ENCODE measurements around the gene BZW1.
A peak's percentile ranks its signal among the peaks of the same experiment; 100 is the strongest.
"Not testable (repeated sequence)": the region's sequence is repeated elsewhere in the genome, so short reads cannot be mapped to it uniquely, and the experiment has no call there.

BZW1 gene

GRCh38 chr2:200809506-200810251 lies 2.0 kb upstream of the BZW1 start:
- H3K27ac Mint-ChIP-seq = peak overlapping the region; percentile 6
- DNase-seq = no peak
- no peaks in the 10 kb centered on the region for H3K27me3 Mint-ChIP-seq
- peaks cover 36% of the 10 kb centered on the region for H3K4me1 Mint-ChIP-seq (ENCODE audit: low read depth)
- no peak overlapping the region for H3K4me3 Mint-ChIP-seq
- H3K36me3 Mint-ChIP-seq (ENCODE audit: low read depth) = peaks cover 28% of the 10 kb centered on the region
- no peaks in the 10 kb centered on the region for H3K9me3 Mint-ChIP-seq

- Mint-ChIP-seq H3K4me3 (peak overlapping the region; percentile 93), H3K4me1 (ENCODE audit: low read depth) (peaks cover 43% of the 10 kb centered on the region), H3K9me3 (no peaks in the 10 kb centered on the region), H3K27ac (peak overlapping the region; percentile 99), H3K27me3 (no peaks in the 10 kb centered on the region), H3K36me3 (ENCODE audit: low read depth) (peaks cover 36% of the 10 kb centered on the region)
- no peak for DNase-seq
These were observed 1.3 kb upstream of the BZW1 start for GRCh38 chr2:200810252-200810997.

- Mint-ChIP-seq H3K27me3 (no peaks in the 10 kb centered on the region), H3K27ac (peak overlapping the region; percentile 99), H3K9me3 (no peaks in the 10 kb centered on the region), H3K4me3 (peak overlapping the region; percentile 93), H3K4me1 (ENCODE audit: low read depth) (peaks cover 49% of the 10 kb centered on the region), H3K36me3 (ENCODE audit: low read depth) (peaks cover 41% of the 10 kb centered on the region)
- no peak for DNase-seq
These were observed 745 bp upstream of the BZW1 start for GRCh38 chr2:200810998-200811332.

GRCh38 chr2:200812122-200813022 lies 662 bp downstream of the BZW1 start:
- Mint-ChIP-seq H3K27me3 (no peaks in the 10 kb centered on the region), H3K9me3 (no peaks in the 10 kb centered on the region), H3K4me1 (ENCODE audit: low read depth) (peaks cover 61% of the 10 kb centered on the region), H3K4me3 (peak overlapping the region; percentile 93), H3K36me3 (ENCODE audit: low read depth) (peaks cover 55% of the 10 kb centered on the region), H3K27ac (peak overlapping the region; percentile 99)
- DNase-seq = peak; percentile 79

- H3K4me3 Mint-ChIP-seq = peak overlapping the region; percentile 93
- H3K9me3 Mint-ChIP-seq = no peaks in the 10 kb centered on the region
- DNase-seq = no peak
- H3K36me3 Mint-ChIP-seq (ENCODE audit: low read depth) = peaks cover 75% of the 10 kb centered on the region
- H3K27me3 Mint-ChIP-seq = no peaks in the 10 kb centered on the region
- peak overlapping the region; percentile 94 for H3K27ac Mint-ChIP-seq
- H3K4me1 Mint-ChIP-seq (ENCODE audit: low read depth) = peaks cover 67% of the 10 kb centered on the region
These were observed 2.6 kb downstream of the BZW1 start for GRCh38 chr2:200814276-200814815.

- DNase-seq = no peak
- Mint-ChIP-seq H3K4me1 (ENCODE audit: low read depth) (peaks cover 62% of the 10 kb centered on the region), H3K36me3 (ENCODE audit: low read depth) (peaks cover 81% of the 10 kb centered on the region), H3K27ac (peak overlapping the region; percentile 94), H3K9me3 (no peaks in the 10 kb centered on the region), H3K4me3 (peak overlapping the region; percentile 93), H3K27me3 (no peaks in the 10 kb centered on the region)
These were observed 3.2 kb downstream of the BZW1 start for GRCh38 chr2:200814917-200815316.

GRCh38 chr2:200818732-200819131 lies 7.0 kb downstream of the BZW1 start:
- not testable (repeated sequence) for H3K27me3 Mint-ChIP-seq, DNase-seq, H3K4me3 Mint-ChIP-seq, H3K9me3 Mint-ChIP-seq
- peak overlapping the region; percentile 83 for H3K27ac Mint-ChIP-seq
- H3K36me3 Mint-ChIP-seq (ENCODE audit: low read depth) = peaks cover 84% of the 10 kb centered on the region
- H3K4me1 Mint-ChIP-seq (ENCODE audit: low read depth) = peaks cover 60% of the 10 kb centered on the region

GRCh38 chr2:200820573-200821234 lies 9.0 kb downstream of the BZW1 start:
- H3K27me3 Mint-ChIP-seq = no peaks in the 10 kb centered on the region
- H3K36me3 Mint-ChIP-seq (ENCODE audit: low read depth) = peaks cover 80% of the 10 kb centered on the region
- no peaks in the 10 kb centered on the region for H3K9me3 Mint-ChIP-seq
- H3K27ac Mint-ChIP-seq = peak overlapping the region; percentile 75
- no peak for DNase-seq
- H3K4me1 Mint-ChIP-seq (ENCODE audit: low read depth) = peaks cover 43% of the 10 kb centered on the region
- no peak overlapping the region for H3K4me3 Mint-ChIP-seq

GRCh38 chr2:200821686-200822245 lies 10.1 kb downstream of the BZW1 start:
- H3K27me3 Mint-ChIP-seq = no peaks in the 10 kb centered on the region
- H3K27ac Mint-ChIP-seq = peak overlapping the region; percentile 79
- peaks cover 35% of the 10 kb centered on the region for H3K4me1 Mint-ChIP-seq (ENCODE audit: low read depth)
- peaks cover 77% of the 10 kb centered on the region for H3K36me3 Mint-ChIP-seq (ENCODE audit: low read depth)
- no peak for DNase-seq
- H3K9me3 Mint-ChIP-seq = no peaks in the 10 kb centered on the region
- H3K4me3 Mint-ChIP-seq = no peak overlapping the region

- no peak overlapping the region for H3K27ac Mint-ChIP-seq
- no peak for DNase-seq
- H3K9me3 Mint-ChIP-seq = no peaks in the 10 kb centered on the region
- peaks cover 7% of the 10 kb centered on the region for H3K4me1 Mint-ChIP-seq (ENCODE audit: low read depth)
- H3K27me3 Mint-ChIP-seq = no peaks in the 10 kb centered on the region
- H3K36me3 Mint-ChIP-seq (ENCODE audit: low read depth) = peaks cover 46% of the 10 kb centered on the region
- no peak overlapping the region for H3K4me3 Mint-ChIP-seq
These were observed 16.4 kb downstream of the BZW1 start for GRCh38 chr2:200828104-200828503.

- H3K27me3 Mint-ChIP-seq = no peaks in the 10 kb centered on the region
- H3K4me3 Mint-ChIP-seq = no peak overlapping the region
- H3K36me3 Mint-ChIP-seq (ENCODE audit: low read depth) = peaks cover 44% of the 10 kb centered on the region
- peak overlapping the region; percentile 52 for H3K27ac Mint-ChIP-seq
- no peaks in the 10 kb centered on the region for H3K9me3 Mint-ChIP-seq
- DNase-seq = no peak
- peaks cover 7% of the 10 kb centered on the region for H3K4me1 Mint-ChIP-seq (ENCODE audit: low read depth)
These were observed 17.0 kb downstream of the BZW1 start for GRCh38 chr2:200828572-200829257.

GRCh38 chr2:200829258-200829655 lies 17.5 kb downstream of the BZW1 start:
- Mint-ChIP-seq H3K36me3 (ENCODE audit: low read depth) (peaks cover 40% of the 10 kb centered on the region), H3K27me3 (no peaks in the 10 kb centered on the region), H3K27ac (peak overlapping the region; percentile 52), H3K4me3 (no peak overlapping the region), H3K4me1 (ENCODE audit: low read depth) (peaks cover 7% of the 10 kb centered on the region), H3K9me3 (no peaks in the 10 kb centered on the region)
- no peak for DNase-seq

- Mint-ChIP-seq H3K27ac (no peak overlapping the region), H3K27me3 (no peaks in the 10 kb centered on the region), H3K36me3 (ENCODE audit: low read depth) (no peaks in the 10 kb centered on the region), H3K4me3 (no peak overlapping the region), H3K4me1 (ENCODE audit: low read depth) (no peaks in the 10 kb centered on the region), H3K9me3 (peaks cover 10% of the 10 kb centered on the region)
- DNase-seq = no peak
These were observed 23.0 kb downstream of the BZW1 start for GRCh38 chr2:200834701-200835100.

Measured in activated T-cell treated with anti-CD3 and anti-CD28 coated beads, Interleukin-2, amount 50 U/mL, for 24 hours (primary cell).